ENCODE data around the gene TGFA. TPM values are rescaled to one million over a fixed set of nuclear protein-coding genes. Genes with fewer than 3 reads are reported as not detected.

The TGFA gene
- total and polyA plus RNA-seq, 9 donors: 0.08 to 8.7 (median 1.2) TPM

DNA sequence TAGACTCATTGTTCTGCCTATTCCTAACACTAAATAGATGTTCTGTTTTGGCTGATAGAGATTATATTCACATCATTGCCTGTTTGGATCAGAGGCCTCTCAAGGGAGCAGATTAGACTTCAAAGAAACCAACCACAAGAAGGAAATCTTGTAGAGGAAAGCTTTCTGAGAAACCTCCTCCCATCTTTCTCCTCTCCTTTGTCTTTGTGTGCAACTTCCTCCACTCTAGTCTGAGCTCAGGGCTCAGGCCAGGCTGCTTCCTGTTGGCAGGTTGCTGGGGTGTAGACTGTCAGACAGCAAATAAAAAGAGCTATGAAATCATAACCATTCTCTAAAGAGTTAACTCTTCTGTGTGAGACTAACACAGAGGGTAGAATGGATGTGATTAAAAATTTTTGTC is 113.0 kb downstream of the TGFA start:
- H3K4me1 ChIP-seq (ENCODE audit: insufficient read depth): no peaks in the 10 kb centered on the region
- no peaks in the 10 kb centered on the region for H3K27me3 ChIP-seq
- DNase-seq: no peak
- no peaks in the 10 kb centered on the region for H3K36me3 ChIP-seq
- no peak overlapping the region for H3K27ac ChIP-seq
- intact Hi-C loops (cut with DNase I): no loop called here
- H3K9me3 ChIP-seq: no peaks in the 10 kb centered on the region
- no peak for TF ChIP-seq POLR2A (IDR thresholded peaks at IDR 0.05)
- TF ChIP-seq, protein P1, sequence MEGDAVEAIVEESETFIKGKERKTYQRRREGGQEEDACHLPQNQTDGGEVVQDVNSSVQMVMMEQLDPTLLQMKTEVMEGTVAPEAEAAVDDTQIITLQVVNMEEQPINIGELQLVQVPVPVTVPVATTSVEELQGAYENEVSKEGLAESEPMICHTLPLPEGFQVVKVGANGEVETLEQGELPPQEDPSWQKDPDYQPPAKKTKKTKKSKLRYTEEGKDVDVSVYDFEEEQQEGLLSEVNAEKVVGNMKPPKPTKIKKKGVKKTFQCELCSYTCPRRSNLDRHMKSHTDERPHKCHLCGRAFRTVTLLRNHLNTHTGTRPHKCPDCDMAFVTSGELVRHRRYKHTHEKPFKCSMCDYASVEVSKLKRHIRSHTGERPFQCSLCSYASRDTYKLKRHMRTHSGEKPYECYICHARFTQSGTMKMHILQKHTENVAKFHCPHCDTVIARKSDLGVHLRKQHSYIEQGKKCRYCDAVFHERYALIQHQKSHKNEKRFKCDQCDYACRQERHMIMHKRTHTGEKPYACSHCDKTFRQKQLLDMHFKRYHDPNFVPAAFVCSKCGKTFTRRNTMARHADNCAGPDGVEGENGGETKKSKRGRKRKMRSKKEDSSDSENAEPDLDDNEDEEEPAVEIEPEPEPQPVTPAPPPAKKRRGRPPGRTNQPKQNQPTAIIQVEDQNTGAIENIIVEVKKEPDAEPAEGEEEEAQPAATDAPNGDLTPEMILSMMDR (IDR thresholded peaks at IDR 0.05): no peak
- no peak overlapping the region for H3K4me3 ChIP-seq

GRCh38 chr2:70435138-70435537 is 118.5 kb downstream of the TGFA start:
- no peak overlapping the region for H3K27ac ChIP-seq
- H3K9me3 ChIP-seq: no peaks in the 10 kb centered on the region
- H3K4me3 ChIP-seq: no peak overlapping the region
- intact Hi-C loops (cut with DNase I): no loop called here
- 40 to 68% (median 63%) methylated on average over 1 of the region's 1 CpG for WGBS, 3 donors
- no peaks in the 10 kb centered on the region for H3K4me1 ChIP-seq (ENCODE audit: insufficient read depth)
- H3K36me3 ChIP-seq: no peaks in the 10 kb centered on the region
- DNase-seq: no peak
- TF ChIP-seq EP300 (IDR thresholded peaks at IDR 0.05): no peak
- no peaks in the 10 kb centered on the region for H3K27me3 ChIP-seq

DNA sequence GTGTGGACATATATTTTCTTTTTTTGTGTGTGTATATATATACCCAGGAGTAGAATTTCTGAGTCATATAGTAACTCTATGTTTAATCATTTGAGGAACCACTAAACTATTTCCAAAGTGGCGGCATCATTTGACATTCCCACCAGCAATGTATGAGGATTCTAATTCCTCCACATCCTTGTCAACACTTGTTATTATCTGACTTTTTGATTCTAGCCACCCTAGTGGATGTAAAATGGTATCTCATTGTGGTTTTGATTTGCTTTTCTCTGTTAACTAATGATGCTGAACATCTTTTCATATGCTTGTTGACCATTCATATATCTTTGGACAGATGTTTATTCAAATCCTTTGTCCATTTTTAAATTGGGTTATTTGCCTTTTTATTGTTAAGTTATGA is 120.3 kb downstream of the TGFA start:
- Histone ChIP-seq H3K9me3 (no peaks in the 10 kb centered on the region), H3K36me3 (no peaks in the 10 kb centered on the region), H3K4me1 (ENCODE audit: insufficient read depth) (no peaks in the 10 kb centered on the region), H3K4me3 (no peak overlapping the region), H3K27ac (no peak overlapping the region), H3K27me3 (no peaks in the 10 kb centered on the region)
- no peak for DNase-seq
- intact Hi-C loops (cut with DNase I): no loop called here
- WGBS, 3 donors: 88 to 94% (median 94%) methylated on average over 1 of the region's 1 CpG
- TF ChIP-seq POLR2A (IDR thresholded peaks at IDR 0.05) (no peak), EP300 (IDR thresholded peaks at IDR 0.05) (no peak)

GRCh38 chr2:70431716-70432347 is 121.8 kb downstream of the TGFA start:
- WGBS, 3 donors: 53 to 61% (median 61%) methylated on average over 4 of the region's 4 CpGs
- Histone ChIP-seq H3K4me3 (no peak overlapping the region), H3K36me3 (no peaks in the 10 kb centered on the region), H3K27ac (no peak overlapping the region), H3K27me3 (no peaks in the 10 kb centered on the region), H3K4me1 (ENCODE audit: insufficient read depth) (no peaks in the 10 kb centered on the region), H3K9me3 (no peaks in the 10 kb centered on the region)
- DNase-seq: no peak
- intact Hi-C loops (cut with DNase I): no loop called here
- TF ChIP-seq POLR2A (IDR thresholded peaks at IDR 0.05) (no peak), EP300 (IDR thresholded peaks at IDR 0.05) (no peak)
- TF ChIP-seq, protein P1 (IDR thresholded peaks at IDR 0.05): no peak

DNA sequence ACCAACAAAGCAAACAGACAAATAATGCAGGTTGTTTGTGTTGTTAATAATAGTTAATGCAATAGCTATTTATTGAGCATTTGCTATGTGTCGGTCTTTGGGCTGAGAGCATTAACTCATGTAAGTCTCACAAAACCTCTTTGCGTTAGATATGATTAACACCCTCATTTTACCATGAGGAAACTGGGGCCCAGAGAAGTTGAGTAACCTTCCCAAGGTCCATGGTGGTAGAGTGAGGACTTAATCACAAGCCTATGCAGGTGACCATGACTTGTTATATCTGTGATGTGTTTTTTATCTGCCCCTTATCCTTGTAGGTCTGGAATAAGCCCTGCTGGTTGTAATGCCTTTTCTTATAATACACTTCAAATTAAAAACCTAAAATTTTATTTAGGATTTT is 127.3 kb downstream of the TGFA start:
- TF ChIP-seq EP300 (IDR thresholded peaks at IDR 0.05): no peak

DNA sequence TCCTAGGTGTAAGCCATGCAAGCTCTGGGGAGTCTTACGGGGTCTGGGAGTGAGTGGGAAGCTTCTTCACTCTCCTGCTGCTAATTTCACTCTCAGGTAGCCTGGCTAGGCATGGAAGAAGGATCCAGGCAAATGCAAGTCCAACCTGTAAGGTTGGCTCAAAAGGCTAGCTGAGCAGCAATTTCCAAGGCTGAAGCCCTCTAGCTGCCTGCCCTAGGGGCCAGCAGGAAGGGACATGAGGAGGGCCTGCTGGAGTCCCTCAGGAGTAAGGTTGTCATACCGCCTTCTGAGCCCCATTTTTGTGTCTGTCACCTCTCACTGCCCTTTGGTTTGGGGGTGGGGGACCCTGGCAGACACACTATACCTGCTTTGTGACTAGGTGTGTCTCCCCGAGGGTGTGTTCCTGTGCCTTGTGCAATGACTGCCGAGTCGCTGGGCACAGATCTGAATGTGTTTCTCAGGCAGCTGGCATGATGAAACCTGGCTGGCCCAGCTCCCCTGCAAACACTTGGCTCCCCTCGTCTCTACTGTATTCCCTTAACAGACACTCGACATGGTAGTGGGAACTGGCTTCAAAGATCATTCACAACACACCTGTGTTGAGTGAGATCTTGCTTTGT is 127.8 kb downstream of the TGFA start:
- Histone ChIP-seq H3K27ac (no peak overlapping the region), H3K27me3 (no peaks in the 10 kb centered on the region), H3K36me3 (no peaks in the 10 kb centered on the region), H3K9me3 (no peaks in the 10 kb centered on the region), H3K4me3 (no peak overlapping the region), H3K4me1 (ENCODE audit: insufficient read depth) (no peaks in the 10 kb centered on the region)
- intact Hi-C loops (cut with DNase I): no loop called here
- TF ChIP-seq POLR2A (IDR thresholded peaks at IDR 0.05) (no peak), EP300 (IDR thresholded peaks at IDR 0.05) (no peak)
- TF ChIP-seq, protein P1 (IDR thresholded peaks at IDR 0.05): no peak
- no peak for DNase-seq
- WGBS, 3 donors: 75 to 80% (median 78%) methylated on average over 7 of the region's 7 CpGs

More for the DNA sequence above, 127.3 kb downstream of the TGFA start:
- DNase-seq: no peak
- no peaks in the 10 kb centered on the region for H3K4me1 ChIP-seq (ENCODE audit: insufficient read depth)
- no peaks in the 10 kb centered on the region for H3K27me3 ChIP-seq
- H3K36me3 ChIP-seq: no peaks in the 10 kb centered on the region
- H3K27ac ChIP-seq: no peak overlapping the region
- no peak overlapping the region for H3K4me3 ChIP-seq
- intact Hi-C loops (cut with DNase I): no loop called here
- no peaks in the 10 kb centered on the region for H3K9me3 ChIP-seq
- WGBS, 3 donors: 88 to 91% (median 90%) methylated on average over 2 of the region's 2 CpGs
